Peyer's patch (tissue), 4 donors: ENCODE measurements around the gene TNK2. TPM values are rescaled to one million over a fixed set of nuclear protein-coding genes. Genes with fewer than 3 reads are reported as not detected.

ENCODE experiments used
- DNase-seq, 3 donors: peaks; one replicate each; pipeline ENCODE4 v3.0.0-alpha.2; 2017 to 2019
- H3K27ac ChIP-seq, 4 donors: fragments of 200-600 bp; sonication (generic); one replicate each; pipeline ENCODE4 v1.5.1; 2016 to 2019
- H3K27me3 ChIP-seq, 2 donors: fragments of 200-600 bp; sonication (generic); one replicate each; pipeline ENCODE4 v1.5.1; 2019
- H3K36me3 ChIP-seq, 3 donors: fragments of 200-600 bp; sonication (generic); one replicate each; pipeline ENCODE4 v1.5.1; 2016 to 2019
- H3K4me1 ChIP-seq, 4 donors: fragments of 200-600 bp; sonication (generic); one replicate each; pipeline ENCODE4 v1.5.1; 2016 to 2019
- H3K4me3 ChIP-seq, 4 donors: fragments of 200-600 bp; sonication (generic); 1 replicate in 3 of 4; 2 replicates in 1 of 4; pipeline ENCODE4 v1.5.1; 2016 to 2019; ENCODE audit warnings: mild to moderate bottlenecking in 1 of 4
- H3K9me3 ChIP-seq, 4 donors: fragments of 200-600 bp; sonication (generic); one replicate each; pipeline ENCODE4 v1.5.1; 2016 to 2019; ENCODE audit warnings: mild to moderate bottlenecking in 1 of 4
- POLR2A ChIP-seq, 2 donors: fragments of 450-650 bp; IDR thresholded peaks; one replicate each; pipeline ENCODE4 v1.5.1; 2017; ENCODE audit warnings: antibody characterized with exemption in 2 of 2, mild to moderate bottlenecking in 2 of 2, moderate library complexity in 2 of 2
- total RNA-seq, 4 donors: library from RNA; depleted of rRNA; stranded (reverse); fragments of >200 nt; gene quantifications; one replicate each; pipeline ENCODE4 v1.1.0, GENCODE V29; 2016
- TF ChIP-seq, protein P1 (sequence below), 6 experiments: fragments of 450-650 bp in 4 of 6; fragments of 200-600 bp in 2 of 6; sonication (generic) in 1 of 6; IDR thresholded peaks; one replicate each; pipeline ENCODE4 v1.5.1; 2017 to 2019; ENCODE audit warnings: antibody characterized with exemption in 6 of 6, mild to moderate bottlenecking in 3 of 6, moderate library complexity in 1 of 6

Gene TNK2
- total RNA-seq, 4 donors from 2014 or later = 18.6 to 149 (median 24.6) TPM

DNA sequence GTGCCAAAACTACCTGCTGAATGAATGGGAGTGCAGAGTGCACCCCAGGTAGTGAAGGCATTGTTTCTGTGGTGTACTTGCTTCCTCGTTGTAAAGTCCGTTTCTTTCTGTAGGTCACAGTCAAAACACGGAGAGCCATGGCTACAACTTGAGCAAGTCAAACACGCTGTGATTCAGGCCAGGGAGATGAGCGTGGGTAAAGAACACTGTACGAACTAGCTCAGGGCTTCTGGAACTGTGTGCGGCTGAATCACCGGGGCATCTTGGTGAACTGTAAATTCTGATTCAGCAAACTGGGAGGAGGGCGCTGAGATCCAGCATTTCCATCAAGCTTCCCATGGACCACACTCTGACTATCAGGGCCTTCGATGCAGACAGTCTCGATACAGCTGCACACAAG lies 5.0 kb upstream of the TNK2 start:
- no peak overlapping the region for H3K4me3 ChIP-seq
- no peaks in the 10 kb centered on the region for H3K9me3 ChIP-seq
- no peaks in the 10 kb centered on the region for H3K27me3 ChIP-seq
- no peaks in the 10 kb centered on the region for H3K36me3 ChIP-seq
- DNase-seq = peak in 1 of 3 donors; percentile 32
- TF ChIP-seq, protein P1, sequence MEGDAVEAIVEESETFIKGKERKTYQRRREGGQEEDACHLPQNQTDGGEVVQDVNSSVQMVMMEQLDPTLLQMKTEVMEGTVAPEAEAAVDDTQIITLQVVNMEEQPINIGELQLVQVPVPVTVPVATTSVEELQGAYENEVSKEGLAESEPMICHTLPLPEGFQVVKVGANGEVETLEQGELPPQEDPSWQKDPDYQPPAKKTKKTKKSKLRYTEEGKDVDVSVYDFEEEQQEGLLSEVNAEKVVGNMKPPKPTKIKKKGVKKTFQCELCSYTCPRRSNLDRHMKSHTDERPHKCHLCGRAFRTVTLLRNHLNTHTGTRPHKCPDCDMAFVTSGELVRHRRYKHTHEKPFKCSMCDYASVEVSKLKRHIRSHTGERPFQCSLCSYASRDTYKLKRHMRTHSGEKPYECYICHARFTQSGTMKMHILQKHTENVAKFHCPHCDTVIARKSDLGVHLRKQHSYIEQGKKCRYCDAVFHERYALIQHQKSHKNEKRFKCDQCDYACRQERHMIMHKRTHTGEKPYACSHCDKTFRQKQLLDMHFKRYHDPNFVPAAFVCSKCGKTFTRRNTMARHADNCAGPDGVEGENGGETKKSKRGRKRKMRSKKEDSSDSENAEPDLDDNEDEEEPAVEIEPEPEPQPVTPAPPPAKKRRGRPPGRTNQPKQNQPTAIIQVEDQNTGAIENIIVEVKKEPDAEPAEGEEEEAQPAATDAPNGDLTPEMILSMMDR (IDR thresholded peaks at IDR 0.05) = no peak
- no peak for TF ChIP-seq POLR2A (IDR thresholded peaks at IDR 0.05)
- no peak overlapping the region for H3K27ac ChIP-seq
- H3K4me1 ChIP-seq = peaks cover 0 to 9% (median 3%) of the 10 kb centered on the region in 4 donors

DNA sequence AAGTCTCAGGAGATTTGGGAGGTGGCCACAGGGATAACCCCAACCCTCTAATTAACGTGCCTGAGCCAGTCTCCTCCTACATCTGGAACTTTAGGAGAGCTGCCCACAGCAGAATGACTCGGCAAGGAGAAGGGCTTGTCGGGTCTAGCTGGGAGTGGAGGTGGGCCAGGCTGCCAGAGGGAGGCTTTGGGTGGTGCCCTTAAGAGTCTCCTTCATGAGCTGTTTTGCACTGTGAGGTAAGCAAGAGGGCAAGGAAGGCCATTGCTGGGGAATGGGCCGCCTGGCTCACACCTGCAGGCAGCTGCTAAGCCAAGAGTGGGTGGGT lies 3.6 kb upstream of the TNK2 start:
- TF ChIP-seq, protein P1 (IDR thresholded peaks at IDR 0.05) = no peak
- Histone ChIP-seq H3K27me3 (no peaks in the 10 kb centered on the region), H3K4me3 (no peak overlapping the region), H3K4me1 (peaks cover 0 to 24% (median 7%) of the 10 kb centered on the region in 4 donors), H3K9me3 (no peaks in the 10 kb centered on the region), H3K27ac (no peak overlapping the region), H3K36me3 (no peaks in the 10 kb centered on the region)
- DNase-seq = no peak

DNA sequence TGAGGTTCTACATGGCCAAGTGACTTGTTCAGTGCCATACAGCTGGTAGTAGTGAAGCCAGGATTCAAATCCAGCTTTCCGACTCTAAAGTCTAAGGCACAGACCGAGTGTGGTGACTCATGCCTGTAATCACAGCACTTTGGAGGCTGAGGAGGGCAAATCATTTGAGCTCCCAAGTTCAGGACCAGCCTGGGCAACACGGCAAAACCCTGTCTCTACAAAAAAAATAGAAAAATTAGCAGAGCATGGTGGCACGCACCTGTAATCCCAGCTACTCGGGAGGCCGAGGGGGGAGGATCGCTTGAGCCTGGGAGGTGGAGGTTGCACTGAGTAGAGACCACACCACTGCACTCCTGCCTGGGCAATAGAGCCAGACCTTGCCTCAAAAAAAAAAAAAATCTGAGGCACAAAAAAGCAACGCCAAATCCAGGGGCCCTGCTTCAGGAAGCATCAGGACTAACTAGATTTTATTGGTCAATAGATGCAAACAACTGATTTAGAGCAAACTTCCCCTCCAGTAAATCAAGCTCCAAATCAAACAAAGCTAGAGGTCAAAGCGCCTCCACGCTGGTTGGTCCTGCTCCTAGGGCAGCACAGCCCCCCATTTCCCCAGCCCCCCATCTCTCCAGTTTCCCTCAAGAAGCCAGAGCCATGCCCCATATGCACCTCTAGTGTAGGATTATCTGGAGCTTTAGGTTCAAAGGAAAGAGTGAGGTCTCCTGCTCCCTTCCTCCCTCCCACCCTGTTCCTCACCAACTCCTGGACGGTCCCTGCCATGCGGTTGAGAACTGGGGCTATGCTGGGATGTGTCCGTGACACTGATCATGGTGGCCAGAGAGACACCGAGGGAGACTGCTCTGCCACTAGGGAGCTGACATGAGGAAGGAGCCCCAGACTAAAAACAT lies 2.9 kb upstream of the TNK2 start:
- no peak for DNase-seq
- no peaks in the 10 kb centered on the region for H3K27me3 ChIP-seq
- TF ChIP-seq, protein P1 (IDR thresholded peaks at IDR 0.05) = no peak

DNA sequence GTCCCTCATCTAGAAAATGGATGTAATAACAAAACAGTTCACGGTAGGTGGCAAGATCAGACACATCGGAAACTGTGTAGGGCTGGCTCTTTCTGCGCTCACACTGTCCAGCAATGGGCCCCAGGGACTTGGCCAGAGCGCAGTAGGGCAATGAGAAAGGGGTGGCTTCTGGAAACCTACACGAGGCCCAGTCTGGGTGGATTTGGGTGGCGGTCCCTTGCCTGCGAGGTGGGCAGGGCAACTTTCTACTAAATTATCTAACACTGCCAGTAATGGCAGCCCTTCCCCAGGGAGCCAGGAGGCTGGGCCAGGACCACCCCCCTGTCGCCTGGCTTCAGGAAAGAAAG lies 2.1 kb upstream of the TNK2 start:
- Histone ChIP-seq H3K9me3 (no peaks in the 10 kb centered on the region), H3K4me1 (peaks cover 0 to 33% (median 11%) of the 10 kb centered on the region in 4 donors), H3K4me3 (no peak overlapping the region), H3K27me3 (no peaks in the 10 kb centered on the region), H3K27ac (peak overlapping the region in 1 of 4 donors; percentile 49), H3K36me3 (no peaks in the 10 kb centered on the region)
- TF ChIP-seq, protein P1 (IDR thresholded peaks at IDR 0.05) = no peak
- TF ChIP-seq POLR2A (IDR thresholded peaks at IDR 0.05) = no peak
- no peak for DNase-seq

More for the DNA sequence above, 2.9 kb upstream of the TNK2 start:
- Histone ChIP-seq H3K9me3 (no peaks in the 10 kb centered on the region), H3K4me1 (peaks cover 0 to 30% (median 9%) of the 10 kb centered on the region in 4 donors), H3K4me3 (no peak overlapping the region), H3K27ac (no peak overlapping the region), H3K36me3 (no peaks in the 10 kb centered on the region)

DNA sequence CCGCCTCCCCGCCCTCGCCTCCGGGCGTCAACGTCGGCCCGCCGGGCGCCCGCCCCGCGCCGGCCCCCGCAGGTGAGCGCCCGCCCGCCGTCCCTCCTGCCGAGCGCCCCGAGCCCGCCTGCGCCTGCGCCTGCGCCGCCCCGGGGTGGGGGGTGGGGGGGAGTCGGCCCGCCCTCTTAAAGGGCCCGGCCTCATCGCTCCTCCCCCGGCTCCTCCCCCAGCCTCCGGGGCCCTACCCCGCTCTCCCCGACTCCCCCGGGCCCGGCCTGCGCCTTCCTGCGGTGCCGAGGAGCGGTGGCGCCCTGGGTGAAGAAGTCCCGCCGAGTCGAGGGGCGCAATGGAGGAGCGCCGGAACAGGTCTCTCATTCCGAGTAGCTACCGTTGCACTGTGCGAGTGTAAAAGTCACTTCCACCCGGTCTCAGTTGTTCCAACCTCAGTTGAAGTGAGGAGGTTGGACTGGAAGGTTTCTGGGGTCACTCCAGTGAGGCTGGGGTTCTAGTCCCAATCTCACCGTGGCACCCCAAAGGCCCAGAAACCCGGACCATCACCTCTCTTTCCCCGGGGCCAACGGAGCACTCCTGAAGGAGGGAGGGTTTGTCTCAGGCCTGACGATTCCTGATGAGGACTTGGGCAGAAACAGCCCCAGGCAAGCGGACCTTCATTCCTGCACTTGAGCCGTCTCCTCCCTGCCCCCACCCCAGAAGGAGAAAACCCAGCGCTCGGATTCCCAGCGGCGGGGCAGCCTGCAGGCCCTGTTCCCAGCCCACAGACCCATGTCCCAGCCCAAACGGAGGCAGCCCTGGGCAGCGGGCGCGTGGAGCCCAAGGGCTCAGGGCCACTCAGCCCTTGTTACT lies 1.5 kb upstream of the TNK2 start:
- no peak for TF ChIP-seq POLR2A (IDR thresholded peaks at IDR 0.05)
- TF ChIP-seq, protein P1 (IDR thresholded peaks at IDR 0.05) = no peak

More for the DNA sequence above, 1.5 kb upstream of the TNK2 start:
- H3K4me3 ChIP-seq = peak overlapping the region; percentile 74 to 91 (median 86)
- H3K36me3 ChIP-seq = no peaks in the 10 kb centered on the region
- DNase-seq = peak; percentile 91 to 95 (median 93)
- no peaks in the 10 kb centered on the region for H3K9me3 ChIP-seq
- peak overlapping the region; percentile 51 to 93 (median 78) for H3K27ac ChIP-seq
- no peaks in the 10 kb centered on the region for H3K27me3 ChIP-seq
- peaks cover 0 to 29% (median 9%) of the 10 kb centered on the region in 4 donors for H3K4me1 ChIP-seq
